Measurements from ENCODE around the gene NAGPA. TPM values are rescaled to one million over a fixed set of nuclear protein-coding genes. Genes with fewer than 3 reads are reported as not detected.

NAGPA gene
- total RNA-seq, 4 donors from 2014 or later, result 27.6 to 85.1 (median 45.1) TPM

- H3K4me3 ChIP-seq (ENCODE audit: low read depth, poor library complexity, severe bottlenecking), result no peak overlapping the region
- WGBS, 2 donors, result 87 to 93% methylated on average over 9 of the region's 9 CpGs
- intact Hi-C loops (cut with DNase I; ENCODE audit: low total_unique reads), result no loop called here
- TF ChIP-seq POLR2A (IDR thresholded peaks at IDR 0.05), result no peak
- TF ChIP-seq CTCF (IDR thresholded peaks at IDR 0.05), result no peak
- no peak for DNase-seq (ENCODE audit: low spot score in 2 of 2)
Observed at GRCh38 chr16:5069854-5070253, 36.1 kb upstream of the NAGPA start.

- no peak for TF ChIP-seq POLR2A (IDR thresholded peaks at IDR 0.05)
- no peak for TF ChIP-seq CTCF (IDR thresholded peaks at IDR 0.05)
- intact Hi-C loops (cut with DNase I; ENCODE audit: low total_unique reads), result no loop called here
- 84 to 88% methylated on average over 9 of the region's 9 CpGs for WGBS, 2 donors
- DNase-seq (ENCODE audit: low spot score in 2 of 2), result no peak
- no peak overlapping the region for H3K4me3 ChIP-seq (ENCODE audit: low read depth, poor library complexity, severe bottlenecking)
Observed at GRCh38 chr16:5069048-5069447, 35.3 kb upstream of the NAGPA start.

GRCh38 chr16:5066511-5066910 is 32.8 kb upstream of the NAGPA start:
- no peak overlapping the region for H3K4me3 ChIP-seq (ENCODE audit: low read depth, poor library complexity, severe bottlenecking)
- no peak for DNase-seq (ENCODE audit: low spot score in 2 of 2)
- 66 to 70% methylated on average over 6 of the region's 6 CpGs for WGBS, 2 donors
- intact Hi-C loops (cut with DNase I; ENCODE audit: low total_unique reads), result no loop called here
- TF ChIP-seq POLR2A (IDR thresholded peaks at IDR 0.05) (no peak), CTCF (IDR thresholded peaks at IDR 0.05) (no peak)

GRCh38 chr16:5065813-5066212 is 32.1 kb upstream of the NAGPA start, which contains the start of gene C16orf89:
Gene C16orf89, minus strand, starts transcription at chr16:5065956. Its CDS starts 48 bp downstream, at chr16:5065908.
- DNase-seq (ENCODE audit: low spot score in 2 of 2), result no peak

GRCh38 chr16:5065326-5065725 is 31.6 kb upstream of the NAGPA start:
- intact Hi-C loops (cut with DNase I; ENCODE audit: low total_unique reads), result no loop called here
- H3K4me3 ChIP-seq (ENCODE audit: low read depth, poor library complexity, severe bottlenecking), result no peak overlapping the region
- no peak for DNase-seq (ENCODE audit: low spot score in 2 of 2)
- WGBS, 2 donors, result 72 to 75% methylated on average over 8 of the region's 8 CpGs
- TF ChIP-seq POLR2A (IDR thresholded peaks at IDR 0.05) (no peak), CTCF (IDR thresholded peaks at IDR 0.05) (no peak)

More at GRCh38 chr16:5065813-5066212, 32.1 kb upstream of the NAGPA start, which contains the start of gene C16orf89:
- WGBS, 2 donors, result 56 to 63% methylated on average over 10 of the region's 10 CpGs
- H3K4me3 ChIP-seq (ENCODE audit: low read depth, poor library complexity, severe bottlenecking), result no peak within 1 kb of the TSS
- TF ChIP-seq CTCF (IDR thresholded peaks at IDR 0.05), result no peak
- intact Hi-C loops (cut with DNase I; ENCODE audit: low total_unique reads), result no loop called here

GRCh38 chr16:5064915-5065314 is 31.2 kb upstream of the NAGPA start:
- DNase-seq (ENCODE audit: low spot score in 2 of 2), result no peak
- H3K4me3 ChIP-seq (ENCODE audit: low read depth, poor library complexity, severe bottlenecking), result no peak overlapping the region
- intact Hi-C loops (cut with DNase I; ENCODE audit: low total_unique reads), result no loop called here
- 77 to 82% methylated on average over 7 of the region's 7 CpGs for WGBS, 2 donors
- TF ChIP-seq CTCF (IDR thresholded peaks at IDR 0.05) (peak in 1 of 3 donors; percentile 58), POLR2A (IDR thresholded peaks at IDR 0.05) (no peak)

All from lower leg skin (tissue), 4 donors.